Activated T-helper 1 cell treated with Interleukin-2 at 50 U/mL for 16 hours (primary cell): Measurements from ENCODE around the gene SLC25A3.
"Not testable (repeated sequence)": the region's sequence is repeated elsewhere in the genome, so short reads cannot be mapped to it uniquely, and the experiment has no call there.

ENCODE experiments used
- DNase-seq: peaks from one replicate; pipeline ENCODE4 v3.0.0-alpha.2; 2020; ENCODE audit warnings: low read depth

The SLC25A3 gene

GRCh38 chr12:98595243-98595988 lies 1.9 kb downstream of the SLC25A3 start:
- DNase-seq: no peak

DNA sequence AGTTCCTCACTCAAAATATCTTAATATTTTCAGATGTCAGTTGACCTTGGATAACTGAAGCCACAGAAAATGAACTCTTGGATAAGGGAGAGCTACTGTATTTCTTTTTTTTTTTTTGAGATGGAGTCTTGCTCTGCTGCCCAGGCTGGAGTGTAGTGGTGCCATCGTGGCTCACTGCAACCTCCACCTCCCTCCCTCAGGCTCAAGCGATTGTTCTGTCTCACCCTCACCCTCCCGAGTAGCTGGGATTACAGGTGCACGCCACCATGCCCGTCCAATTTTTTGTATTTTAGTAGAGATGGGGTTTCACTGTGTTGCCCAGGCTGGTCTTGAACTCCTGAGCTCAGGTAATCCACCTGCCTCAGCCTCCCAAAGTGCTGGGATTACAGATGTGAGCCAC lies 3.8 kb downstream of the SLC25A3 start:
- DNase-seq: not testable (repeated sequence)

DNA sequence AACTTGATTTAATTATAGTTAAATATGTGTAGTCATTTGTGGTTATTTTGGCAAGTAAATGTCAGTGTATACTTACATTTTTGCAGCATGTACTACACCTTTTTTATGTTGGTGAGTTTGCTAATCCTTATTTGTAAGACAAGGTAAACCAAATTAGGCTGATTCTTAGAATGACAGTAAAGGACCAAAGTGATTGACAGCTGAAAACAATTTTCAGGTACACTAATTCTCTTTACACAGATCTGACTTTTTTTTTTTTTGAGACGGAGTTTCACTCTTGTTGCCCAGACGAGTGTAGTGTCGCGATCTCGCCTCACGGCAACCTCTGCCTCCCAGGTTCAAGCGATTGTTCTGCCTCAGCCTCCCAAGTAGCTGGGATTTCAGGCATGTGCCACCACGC lies 8.4 kb downstream of the SLC25A3 start:
- no peak for DNase-seq

GRCh38 chr12:98606359-98606988 lies 13.0 kb downstream of the SLC25A3 start:
- DNase-seq: no peak

- DNase-seq: no peak
Observed at GRCh38 chr12:98610596-98610995, 17.1 kb downstream of the SLC25A3 start.

DNA sequence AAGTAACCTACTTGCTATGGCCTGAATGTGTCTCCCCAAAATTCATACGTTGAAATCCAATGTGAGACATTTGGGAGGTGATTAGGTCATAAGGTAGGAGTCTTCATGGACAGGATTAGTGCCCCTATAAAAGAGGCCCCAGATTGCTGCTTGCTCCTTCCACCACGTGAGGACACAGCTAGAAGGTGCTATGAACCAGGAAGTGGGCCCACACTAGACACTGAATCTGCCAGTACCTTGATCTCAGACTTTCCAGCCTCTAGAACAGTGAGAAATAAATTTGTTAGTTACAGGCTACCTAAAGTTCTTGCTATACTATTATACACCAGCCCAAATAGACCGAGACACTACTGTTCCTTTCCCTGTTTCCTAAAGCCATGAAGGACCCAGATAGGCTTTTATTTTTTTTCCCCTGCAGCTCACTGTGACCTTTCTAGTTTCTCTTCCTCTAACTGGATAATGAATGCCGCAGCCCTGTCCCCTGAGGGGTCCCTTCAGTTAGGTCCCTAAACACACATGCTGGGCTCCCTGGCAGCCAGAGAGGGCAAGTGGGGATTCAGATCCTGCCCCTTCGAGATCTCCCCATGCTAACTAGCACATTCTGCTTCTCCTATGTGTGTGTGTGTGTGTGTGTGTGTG lies 19.3 kb downstream of the SLC25A3 start:
- no peak for DNase-seq

DNA sequence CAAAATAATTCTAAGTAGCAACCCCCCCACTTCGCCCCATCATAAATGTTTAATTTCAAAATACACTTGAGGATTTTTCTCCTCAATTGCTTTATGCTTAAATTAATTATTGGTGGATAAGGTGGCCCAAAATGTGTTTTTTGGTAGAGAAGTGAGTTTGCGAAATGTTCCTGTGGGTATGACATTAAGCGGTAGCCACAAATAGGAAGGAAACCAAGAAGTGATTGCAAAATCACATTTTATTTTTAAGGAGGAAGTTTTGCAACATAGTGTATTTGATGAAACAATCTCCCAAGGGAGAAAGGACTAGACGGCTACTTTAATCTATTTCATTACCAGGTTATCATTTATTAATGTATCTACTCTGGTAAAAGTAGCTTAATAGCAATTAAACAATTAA lies 25.5 kb downstream of the SLC25A3 start:
- no peak for DNase-seq

DNA sequence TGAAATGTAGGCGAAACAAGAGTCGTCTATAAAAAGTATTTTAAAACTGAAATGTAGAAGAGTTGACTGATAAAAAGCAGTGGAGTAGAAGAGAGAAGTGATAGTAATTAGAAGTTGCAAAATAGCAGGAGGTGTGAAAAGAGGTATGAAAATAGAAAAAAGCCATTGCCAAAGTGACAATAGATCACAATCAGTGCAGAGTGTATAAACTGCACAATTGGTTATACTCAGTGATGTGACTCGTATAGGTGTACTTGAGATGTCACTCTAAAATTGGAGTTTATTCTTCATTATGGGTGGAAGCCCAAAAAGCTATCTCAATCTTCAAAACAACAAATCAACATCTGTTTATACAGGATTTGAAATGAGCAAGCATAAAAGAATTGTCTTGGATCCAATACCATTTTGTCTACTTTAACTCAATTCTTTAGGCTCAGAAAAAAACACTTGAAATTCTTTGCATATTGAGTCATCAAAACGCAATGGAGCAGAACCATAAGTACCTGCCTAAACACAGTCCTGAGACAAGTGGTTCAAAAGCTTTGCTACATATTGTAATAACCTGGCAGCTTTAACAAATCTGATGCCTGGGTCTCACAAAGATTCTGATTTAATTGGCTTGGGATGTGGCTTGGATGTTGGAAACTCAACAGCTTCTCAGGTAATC lies 42.3 kb downstream of the SLC25A3 start:
- no peak for DNase-seq

DNA sequence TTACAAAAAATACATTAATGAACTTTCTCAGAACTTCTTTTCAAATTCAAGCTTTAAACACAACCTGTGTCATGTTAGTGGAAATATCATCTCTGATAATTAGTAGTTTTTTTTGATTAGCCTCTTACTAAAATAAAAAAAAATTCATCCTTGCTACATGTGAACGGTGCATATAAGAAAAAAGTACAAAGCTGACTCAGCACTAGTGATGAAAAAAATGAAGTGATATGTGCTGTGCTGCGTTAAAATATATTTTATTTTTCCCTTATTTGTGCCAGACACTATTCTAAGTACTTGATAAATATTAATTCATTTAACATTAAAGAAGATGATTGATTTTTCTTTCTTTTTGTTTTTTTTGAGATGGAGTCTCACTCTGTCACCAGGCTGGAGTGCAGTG lies 43.6 kb downstream of the SLC25A3 start:
- DNase-seq: no peak

GRCh38 chr12:98638009-98638408 lies 44.5 kb downstream of the SLC25A3 start:
- no peak for DNase-seq

DNA sequence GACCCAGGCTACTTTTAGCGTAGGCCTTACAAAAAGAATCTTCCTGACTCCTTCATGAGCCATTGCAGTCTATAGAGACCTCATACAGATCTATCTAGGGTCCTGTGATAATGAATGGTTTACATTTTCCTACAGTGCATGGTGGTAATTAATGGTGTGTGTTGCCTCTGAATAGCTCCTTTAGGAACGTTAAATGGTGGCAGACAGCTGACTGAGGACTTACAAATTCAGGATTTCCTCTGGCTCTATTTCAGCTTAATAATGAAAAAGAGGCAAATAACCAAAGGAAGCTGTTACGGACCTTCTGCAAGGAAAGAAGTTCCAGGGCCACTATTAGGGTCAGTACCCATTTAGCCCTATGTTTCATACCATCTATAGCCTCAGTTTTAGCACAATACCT lies 46.0 kb downstream of the SLC25A3 start:
- no peak for DNase-seq

DNA sequence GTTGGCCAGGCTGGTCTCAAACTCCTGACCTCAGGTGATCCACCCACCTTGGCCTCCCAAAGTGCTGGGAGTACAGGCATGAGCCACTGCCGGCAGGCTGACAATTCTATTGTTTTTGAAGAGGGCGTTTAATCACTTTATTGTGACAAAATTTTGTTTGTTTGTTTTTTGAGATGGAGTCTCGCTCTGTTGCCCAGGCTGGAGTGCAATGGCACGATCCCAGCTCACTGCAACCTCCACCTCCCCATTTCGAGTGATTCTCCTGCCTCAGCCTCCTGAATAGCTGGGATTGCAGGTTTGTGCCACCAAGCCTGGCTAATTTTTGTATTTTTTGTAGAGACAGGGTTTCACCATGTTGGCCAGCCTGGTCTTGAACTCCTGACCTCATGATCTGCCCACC lies 49.3 kb downstream of the SLC25A3 start:
- DNase-seq: not testable (repeated sequence)

DNA sequence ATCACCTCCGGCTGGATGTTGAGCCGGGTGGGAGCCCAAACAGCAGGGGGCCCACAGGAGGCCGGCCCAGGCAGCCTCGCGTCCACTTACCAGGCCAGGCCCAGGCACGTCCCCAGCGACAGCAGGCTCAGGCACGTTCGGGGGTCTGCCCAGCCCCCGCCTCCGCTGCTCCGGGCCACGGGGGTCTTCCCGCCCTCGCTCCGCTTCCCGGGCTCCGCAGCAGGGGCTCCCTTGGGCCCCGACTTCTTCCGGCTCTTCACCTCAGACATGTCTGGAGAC lies 50.9 kb downstream of the SLC25A3 start:
- DNase-seq: no peak

DNA sequence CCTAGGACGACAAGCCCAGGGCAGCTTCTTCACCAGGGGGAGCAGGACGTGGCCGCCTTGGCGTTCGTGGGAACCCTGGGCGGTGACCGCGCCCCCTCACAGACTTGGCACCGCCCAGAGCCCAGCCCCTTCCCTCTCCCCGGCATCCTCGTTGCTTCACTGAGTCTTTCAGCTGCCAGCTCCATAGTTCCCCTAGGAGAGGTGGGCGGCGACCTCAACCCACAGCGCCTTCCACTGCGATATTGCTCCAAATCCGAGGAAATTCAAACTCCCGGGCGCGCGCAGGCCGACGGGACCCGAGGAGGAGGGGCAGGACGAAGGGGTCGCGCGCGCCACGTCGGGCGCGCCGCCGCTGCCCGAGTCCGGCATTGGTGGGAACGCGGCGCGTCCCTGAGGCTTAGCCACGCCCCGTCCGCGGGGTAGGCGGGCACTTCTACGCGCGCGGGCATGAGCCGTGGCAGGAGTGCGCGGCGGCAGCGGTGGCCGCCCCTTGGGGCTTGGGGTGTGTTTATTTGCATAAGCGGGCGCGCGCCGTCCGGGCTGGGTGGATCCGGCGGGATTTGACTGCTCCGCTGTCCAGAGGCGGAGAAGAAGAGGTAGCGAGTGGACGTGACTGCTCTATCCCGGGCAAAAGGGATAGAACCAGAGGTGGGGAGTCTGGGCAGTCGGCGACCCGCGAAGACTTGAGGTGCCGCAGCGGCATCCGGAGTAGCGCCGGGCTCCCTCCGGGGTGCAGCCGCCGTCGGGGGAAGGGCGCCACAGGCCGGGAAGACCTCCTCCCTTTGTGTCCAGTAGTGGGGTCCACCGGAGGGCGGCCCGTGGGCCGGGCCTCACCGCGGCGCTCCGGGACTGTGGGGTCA lies 51.5 kb downstream of the SLC25A3 start, which contains the start of the genes APAF1 and IKBIP:
TSS of gene APAF1 (plus strand) at position 579 of the 860 bp plus-strand sequence. CDS start 3,070 bp downstream, outside the sequence.
TSS of gene IKBIP (minus strand) at position 77 of the 860 bp plus-strand sequence. CDS start 87 bp downstream, outside the sequence.
- DNase-seq: peak; percentile 97

GRCh38 chr12:98645572-98646067 lies 52.1 kb downstream of the SLC25A3 start:
- DNase-seq: no peak

DNA sequence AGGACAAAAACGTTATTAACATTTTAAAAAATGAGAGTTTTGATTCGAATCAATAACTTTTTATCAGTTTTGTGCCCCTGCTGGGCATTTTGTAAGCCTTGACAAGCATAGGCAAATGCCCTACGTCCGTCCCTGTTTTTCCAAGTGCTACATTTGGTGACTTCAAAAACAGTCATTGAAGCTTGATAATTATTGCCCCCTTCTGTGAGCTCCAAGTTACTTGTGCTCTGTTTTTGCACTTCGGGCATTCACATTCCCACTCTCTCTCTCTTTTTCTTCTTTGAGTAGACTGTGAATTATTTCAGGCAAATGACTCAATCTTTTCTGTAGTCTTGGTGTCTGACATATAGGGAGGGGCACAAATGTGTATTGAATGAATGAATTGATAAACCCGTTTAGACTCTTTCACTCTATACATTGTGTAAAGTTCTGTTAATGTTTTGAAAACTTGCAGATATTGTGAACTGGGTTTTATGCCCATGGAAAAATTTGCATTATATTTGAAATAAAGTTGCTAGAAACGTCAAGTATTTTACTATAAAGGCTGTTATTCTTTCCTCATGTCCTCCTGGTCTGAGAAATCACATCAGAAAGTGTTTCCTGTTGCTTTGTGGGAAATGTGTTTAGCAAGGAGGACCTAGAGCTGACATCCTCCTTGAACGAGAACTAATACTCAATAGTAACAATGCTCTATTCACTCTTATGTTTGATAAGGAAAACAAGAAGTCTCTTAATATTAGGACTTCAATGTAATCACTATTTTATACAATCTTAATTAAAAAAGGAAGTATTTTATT lies 53.0 kb downstream of the SLC25A3 start:
- DNase-seq: no peak

DNA sequence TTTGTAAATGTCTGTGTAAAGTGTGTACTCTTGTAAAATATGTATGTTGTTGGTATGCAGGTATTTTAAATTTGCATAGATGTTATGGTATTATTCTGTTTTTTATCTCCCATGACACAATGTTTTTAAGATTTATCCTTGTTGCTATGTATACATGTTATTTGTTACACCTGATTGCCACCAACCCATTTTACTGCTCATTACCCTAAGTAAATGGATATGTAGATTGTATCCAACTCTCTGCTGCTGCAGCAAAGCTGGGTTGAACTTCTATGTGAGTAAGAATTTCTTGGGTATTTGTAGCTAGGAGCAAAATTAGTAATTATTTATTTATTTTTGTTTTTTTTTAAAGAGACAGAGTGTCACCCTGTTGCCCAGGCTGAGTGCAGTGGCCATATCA lies 57.8 kb downstream of the SLC25A3 start:
- no peak for DNase-seq

DNA sequence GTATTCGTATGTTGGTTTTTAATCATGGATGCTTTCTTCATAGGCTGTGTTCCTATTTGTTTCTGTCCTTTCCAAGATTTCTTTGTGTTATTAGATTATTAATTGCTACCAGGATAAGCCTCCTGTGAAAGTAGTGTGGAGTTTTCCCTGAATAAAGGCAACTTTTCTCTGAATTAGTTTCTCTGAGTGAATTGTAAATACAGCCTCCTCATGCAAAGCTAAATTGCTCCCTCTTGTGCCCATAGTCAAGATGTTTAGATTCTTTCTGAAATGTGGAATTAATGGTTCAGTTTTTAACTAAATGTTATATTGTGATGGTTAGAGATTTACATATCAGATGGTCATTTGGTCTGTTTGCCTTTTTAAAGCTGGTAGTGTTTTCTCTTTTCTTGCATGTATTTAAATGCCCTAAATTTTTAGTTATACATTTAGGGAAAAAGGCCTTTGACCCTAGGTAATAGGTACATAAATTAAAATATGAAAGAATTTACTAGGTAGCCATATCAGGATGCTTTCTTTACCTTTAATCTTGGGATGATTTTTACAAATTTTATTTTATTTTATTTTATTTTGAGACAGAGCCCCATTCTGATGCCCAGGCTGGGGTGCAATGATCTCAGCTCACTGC lies 60.5 kb downstream of the SLC25A3 start:
- no peak for DNase-seq
